Mucosa of descending colon (tissue), 3 donors: Measurements from ENCODE around the gene THSD7A. TPM values are rescaled to one million over a fixed set of nuclear protein-coding genes. Genes with fewer than 3 reads are reported as not detected.

Experiments
- ATAC-seq: fragments of 200-7000 bp; cut with Tn5 transposase; one replicate; pipeline ENCODE4 v1.9.1; 2020; ENCODE audit warnings: mild to moderate bottlenecking, moderate library complexity
- DNase-seq, 3 donors: peaks; one replicate each; pipeline ENCODE4 v3.0.0-alpha.2; 2020
- H3K36me3 ChIP-seq: fragments of 200-600 bp; one replicate; pipeline ENCODE4 v1.8.0; 2021; ENCODE audit warnings: low read depth, mild to moderate bottlenecking
- H3K4me1 ChIP-seq: fragments of 200-600 bp; one replicate; pipeline ENCODE4 v1.8.0; 2021; ENCODE audit warnings: low read depth, mild to moderate bottlenecking
- H3K4me3 ChIP-seq: fragments of 200-600 bp; one replicate; pipeline ENCODE4 v1.8.0; 2021; ENCODE audit warnings: mild to moderate bottlenecking
- H3K9me3 ChIP-seq: fragments of 200-600 bp; one replicate; pipeline ENCODE4 v1.8.0; 2021; ENCODE audit warnings: mild to moderate bottlenecking
- intact Hi-C, 2 donors: fragments of 100-400 bp; cut with DNase I in 1 of 2; cut with micrococcal nuclease in 1 of 2; formaldehyde crosslinking; loops; one replicate each; pipeline versions ENCODE4 v1.11.0 to v1.11.1; 2022; cut with DNase I, micrococcal nuclease
- total RNA-seq, 3 donors: library from RNA; stranded (reverse); fragmentation: NEBNext Ultra II Directional in 2 of 3; extraction: Animal tissue kit (Norgen Biotek cat#: 25700) in 2 of 3; gene quantifications; one replicate each; pipeline versions ENCODE4 v1.2.1 to v1.2.4, GENCODE V29; 2021 to 2023
- TF ChIP-seq, protein P1 (sequence below): fragments of 200-600 bp; IDR thresholded peaks from one replicate; pipeline ENCODE4 v1.8.0; 2022; ENCODE audit warnings: antibody characterized with exemption, mild to moderate bottlenecking
- donor health status: DM: no; HTN: no; CAD: no; lungs with moderate emphysema.
- donor health status: DM: no; HTN: no; CAD: no.
- donor health status: DM: no; HTN: yes; CAD: no.

THSD7A gene
- total RNA-seq, 3 donors from 2014 or later, result 1.0 to 5.4 (median 3.4) TPM

GRCh38 chr7:11710377-11710776, 121.6 kb downstream of the THSD7A start:
- Histone ChIP-seq H3K4me3 (no peak overlapping the region), H3K4me1 (peaks cover 9% of the 10 kb centered on the region), H3K9me3 (no peaks in the 10 kb centered on the region), H3K36me3 (no peaks in the 10 kb centered on the region)
- no peak for DNase-seq
- intact Hi-C loops, result no loop called here
- no peak for ATAC-seq
- TF ChIP-seq, protein P1, sequence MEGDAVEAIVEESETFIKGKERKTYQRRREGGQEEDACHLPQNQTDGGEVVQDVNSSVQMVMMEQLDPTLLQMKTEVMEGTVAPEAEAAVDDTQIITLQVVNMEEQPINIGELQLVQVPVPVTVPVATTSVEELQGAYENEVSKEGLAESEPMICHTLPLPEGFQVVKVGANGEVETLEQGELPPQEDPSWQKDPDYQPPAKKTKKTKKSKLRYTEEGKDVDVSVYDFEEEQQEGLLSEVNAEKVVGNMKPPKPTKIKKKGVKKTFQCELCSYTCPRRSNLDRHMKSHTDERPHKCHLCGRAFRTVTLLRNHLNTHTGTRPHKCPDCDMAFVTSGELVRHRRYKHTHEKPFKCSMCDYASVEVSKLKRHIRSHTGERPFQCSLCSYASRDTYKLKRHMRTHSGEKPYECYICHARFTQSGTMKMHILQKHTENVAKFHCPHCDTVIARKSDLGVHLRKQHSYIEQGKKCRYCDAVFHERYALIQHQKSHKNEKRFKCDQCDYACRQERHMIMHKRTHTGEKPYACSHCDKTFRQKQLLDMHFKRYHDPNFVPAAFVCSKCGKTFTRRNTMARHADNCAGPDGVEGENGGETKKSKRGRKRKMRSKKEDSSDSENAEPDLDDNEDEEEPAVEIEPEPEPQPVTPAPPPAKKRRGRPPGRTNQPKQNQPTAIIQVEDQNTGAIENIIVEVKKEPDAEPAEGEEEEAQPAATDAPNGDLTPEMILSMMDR, result no peak

DNA sequence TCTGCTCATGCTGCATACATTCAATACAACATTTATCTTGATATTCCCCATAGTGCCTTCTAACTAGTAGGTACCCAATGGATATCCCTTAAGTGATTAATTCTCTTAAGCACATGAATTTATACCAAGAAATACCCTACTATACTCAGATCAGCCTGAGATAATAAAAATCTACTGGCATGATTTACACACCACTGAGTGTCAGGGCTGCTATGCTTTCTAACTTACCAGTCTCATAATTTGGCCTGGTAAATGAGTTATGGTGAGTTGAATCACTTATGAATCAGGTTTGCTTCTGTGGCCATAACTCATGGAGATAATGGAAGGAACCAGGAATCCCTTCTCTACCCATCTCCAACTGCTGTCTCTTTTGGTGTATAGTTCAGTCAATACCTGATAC, 122.8 kb downstream of the THSD7A start:
- TF ChIP-seq, protein P1, result no peak
- intact Hi-C loops, result no loop called here
- Histone ChIP-seq H3K36me3 (no peaks in the 10 kb centered on the region), H3K4me3 (no peak overlapping the region), H3K4me1 (peaks cover 9% of the 10 kb centered on the region), H3K9me3 (no peaks in the 10 kb centered on the region)
- no peak for ATAC-seq
- DNase-seq, result no peak

DNA sequence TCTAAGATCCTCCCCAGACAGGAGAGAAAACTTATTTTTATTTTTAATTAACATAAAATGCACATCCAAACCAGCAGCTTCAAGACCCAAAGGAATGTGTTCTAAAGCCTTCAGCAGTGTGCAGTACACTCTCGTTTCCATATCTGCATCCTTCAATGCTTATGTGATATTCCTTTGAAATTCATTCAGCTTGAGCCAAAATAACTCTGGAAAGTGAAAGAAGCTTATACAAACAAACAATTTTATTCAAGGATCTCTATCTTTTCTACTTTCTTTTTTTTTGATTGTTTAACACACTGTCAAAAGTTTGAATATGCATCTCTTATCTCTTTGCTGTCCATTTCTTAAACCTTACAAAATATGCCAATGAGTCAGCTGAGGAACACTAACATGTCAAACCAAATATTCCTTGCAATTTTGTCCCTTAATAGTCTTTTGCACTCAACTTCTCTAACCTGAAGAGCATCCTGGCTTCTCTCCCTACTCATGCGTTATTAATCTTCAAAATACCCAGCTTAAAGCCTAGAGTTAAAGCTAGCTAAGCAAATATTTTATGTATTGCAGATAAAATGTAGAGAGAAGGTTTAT, 124.3 kb downstream of the THSD7A start:
- DNase-seq (no peak), ATAC-seq (no peak)
- intact Hi-C loops, result no loop called here
- Histone ChIP-seq H3K36me3 (no peaks in the 10 kb centered on the region), H3K4me3 (no peak overlapping the region), H3K4me1 (peaks cover 9% of the 10 kb centered on the region), H3K9me3 (no peaks in the 10 kb centered on the region)
- TF ChIP-seq, protein P1, result no peak

DNA sequence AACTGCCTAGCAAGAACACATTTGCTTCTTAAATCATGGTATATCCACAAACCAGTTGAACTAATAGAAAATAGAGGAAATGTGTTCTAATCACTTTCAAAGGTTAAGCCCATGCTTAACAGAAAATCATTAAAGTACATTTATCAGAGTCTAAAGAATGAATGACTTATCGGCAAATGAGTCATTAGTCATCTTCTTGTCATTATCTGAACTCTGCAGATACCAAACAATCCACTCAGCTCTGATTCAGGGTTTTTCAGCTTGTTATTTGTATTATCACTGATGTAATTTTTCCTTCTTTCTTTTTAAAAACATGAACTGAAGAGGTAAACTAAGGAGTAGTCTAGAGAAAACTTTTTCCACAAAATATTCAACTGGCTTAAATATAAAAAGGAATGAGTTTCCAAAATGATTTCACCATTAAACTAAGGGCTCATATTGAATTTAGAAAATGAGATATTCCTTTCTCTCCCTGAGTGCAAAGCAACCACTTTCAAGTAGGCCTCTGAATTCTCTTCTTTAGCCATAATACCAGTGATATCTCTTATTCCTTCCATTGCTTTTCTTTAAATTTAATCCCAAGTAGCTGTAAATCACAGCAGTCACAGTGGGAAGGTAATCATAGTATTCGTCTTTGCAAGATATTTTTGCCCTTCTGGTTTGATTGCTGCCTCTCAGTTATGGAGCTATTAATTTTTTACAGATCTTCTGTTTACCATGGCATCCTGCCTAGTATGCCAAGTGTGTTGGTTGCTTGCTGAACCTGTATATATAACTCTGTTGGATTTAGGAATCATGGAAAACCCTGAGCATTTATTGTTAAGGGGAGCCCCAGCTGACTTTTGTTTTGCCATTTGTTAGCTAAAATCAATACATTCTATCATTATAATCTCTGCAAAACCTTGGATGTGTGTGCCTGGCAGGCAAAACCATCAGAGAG, 125.1 kb downstream of the THSD7A start:
- Histone ChIP-seq H3K4me3 (no peak overlapping the region), H3K4me1 (peaks cover 9% of the 10 kb centered on the region), H3K9me3 (no peaks in the 10 kb centered on the region), H3K36me3 (no peaks in the 10 kb centered on the region)
- TF ChIP-seq, protein P1, result no peak
- peak; percentile 91 for ATAC-seq
- peak in 1 of 3 donors; percentile 46 for DNase-seq
- intact Hi-C loops, result no loop called here

- intact Hi-C loops, result no loop called here
- peaks cover 9% of the 10 kb centered on the region for H3K4me1 ChIP-seq
- ATAC-seq (no peak), DNase-seq (no peak)
- no peak overlapping the region for H3K4me3 ChIP-seq
- no peaks in the 10 kb centered on the region for H3K9me3 ChIP-seq
- TF ChIP-seq, protein P1, result no peak
- no peaks in the 10 kb centered on the region for H3K36me3 ChIP-seq
Measured at GRCh38 chr7:11703829-11704228, 128.2 kb downstream of the THSD7A start.
